ENCODE data around the gene ABCD2.
"Not testable (repeated sequence)": the region's sequence is repeated elsewhere in the genome, so short reads cannot be mapped to it uniquely, and the experiment has no call there.

ABCD2 gene

DNA sequence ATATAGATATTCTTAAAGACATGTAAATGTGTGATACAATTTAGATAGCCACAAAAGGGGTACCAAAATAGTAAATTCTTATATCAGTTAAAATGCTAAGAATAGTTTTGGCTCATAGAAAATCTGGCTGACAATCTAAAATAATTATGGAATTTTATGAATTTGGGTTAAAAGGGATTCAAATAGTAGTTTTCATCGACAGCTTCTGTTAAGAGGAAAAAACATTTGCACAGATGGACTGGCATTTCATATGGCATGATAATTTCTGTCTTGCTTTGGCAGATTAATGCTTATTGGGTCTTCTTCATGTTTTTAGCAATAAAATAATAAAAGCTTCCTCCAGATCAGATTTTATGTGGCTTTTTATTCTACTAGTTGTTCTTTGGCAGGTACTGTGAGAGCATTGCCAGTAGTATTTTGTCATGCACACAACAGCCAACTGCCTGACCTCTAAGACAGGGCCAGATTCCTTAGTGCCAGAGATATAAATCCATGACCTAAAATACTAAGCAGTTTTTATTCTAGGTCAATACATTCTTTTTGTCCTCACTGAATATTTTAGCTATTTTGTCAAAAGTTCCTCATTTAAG lies 9.1 kb downstream of the ABCD2 start:
- TF ChIP-seq ARNT (IDR thresholded peaks at IDR 0.05) = no peak
- TF ChIP-seq ELF4 (IDR thresholded peaks at IDR 0.05) = no peak
- TF ChIP-seq SUZ12 (IDR thresholded peaks at IDR 0.05) = no peak
- no peak for TF ChIP-seq L3MBTL2 (conservative IDR thresholded peaks at IDR 0.05)
- TF ChIP-seq FOXK2 (IDR thresholded peaks at IDR 0.05) = no peak
- no peak for TF ChIP-seq TARDBP (IDR thresholded peaks at IDR 0.05)
- TF ChIP-seq FOXA1 (IDR thresholded peaks at IDR 0.05) = no peak
- TF ChIP-seq LEF1 (IDR thresholded peaks at IDR 0.05; ENCODE audit: borderline replicate concordance) = no peak
- no peak for TF ChIP-seq NFRKB (IDR thresholded peaks at IDR 0.05)
- TF ChIP-seq BHLHE40 (IDR thresholded peaks at IDR 0.05; ENCODE audit: borderline replicate concordance) = no peak
- no peak for TF ChIP-seq FOXM1 (IDR thresholded peaks at IDR 0.05; ENCODE audit: borderline replicate concordance)
- no peak for TF ChIP-seq HDGF (IDR thresholded peaks at IDR 0.05; ENCODE audit: borderline replicate concordance)
- TF ChIP-seq CTBP1 (IDR thresholded peaks at IDR 0.05; ENCODE audit: borderline replicate concordance) = no peak
- no peak for TF ChIP-seq SP1 (IDR thresholded peaks at IDR 0.05)
- TF ChIP-seq PKNOX1 (IDR thresholded peaks at IDR 0.05) = no peak
- no peak for TF ChIP-seq ZNF384 (IDR thresholded peaks at IDR 0.05)
- POLR2A ChIA-PET = no interaction called here
- CTCF ChIA-PET = no interaction called here
- DNase-seq (ENCODE audit: extremely low spot score) = no peak

GRCh38 chr12:39606712-39607423 lies 12.7 kb downstream of the ABCD2 start:
- ChIA-PET POLR2A (no interaction called here), CTCF (no interaction called here)
- DNase-seq (ENCODE audit: extremely low spot score) = no peak
- TF ChIP-seq TARDBP (IDR thresholded peaks at IDR 0.05) (no peak), HDGF (IDR thresholded peaks at IDR 0.05; ENCODE audit: borderline replicate concordance) (no peak), ELF4 (IDR thresholded peaks at IDR 0.05) (no peak), BHLHE40 (IDR thresholded peaks at IDR 0.05; ENCODE audit: borderline replicate concordance) (no peak), SP1 (IDR thresholded peaks at IDR 0.05) (no peak), FOXM1 (IDR thresholded peaks at IDR 0.05; ENCODE audit: borderline replicate concordance) (no peak), ZNF384 (IDR thresholded peaks at IDR 0.05) (no peak), FOXA1 (IDR thresholded peaks at IDR 0.05) (no peak), FOXK2 (IDR thresholded peaks at IDR 0.05) (no peak), CTBP1 (IDR thresholded peaks at IDR 0.05; ENCODE audit: borderline replicate concordance) (no peak), NFRKB (IDR thresholded peaks at IDR 0.05) (no peak), PKNOX1 (IDR thresholded peaks at IDR 0.05) (no peak), ARNT (IDR thresholded peaks at IDR 0.05) (no peak)

- TF ChIP-seq FOXM1 (IDR thresholded peaks at IDR 0.05; ENCODE audit: borderline replicate concordance) (no peak), L3MBTL2 (conservative IDR thresholded peaks at IDR 0.05) (no peak), CTBP1 (IDR thresholded peaks at IDR 0.05; ENCODE audit: borderline replicate concordance) (no peak), ELF4 (IDR thresholded peaks at IDR 0.05) (no peak), LEF1 (IDR thresholded peaks at IDR 0.05; ENCODE audit: borderline replicate concordance) (no peak)
- ChIA-PET POLR2A (interaction anchor here (1.3 kb wide), 1 partner anchor 13 kb away, joined by 3 read pairs; the partner anchor contains the start of gene ABCD2), CTCF (interaction anchor here (1.1 kb wide), 1 partner anchor 13 kb away, joined by 4 read pairs; the partner anchor contains the start of gene ABCD2)
- DNase-seq (ENCODE audit: extremely low spot score) = no peak
These were observed 13.6 kb downstream of the ABCD2 start for GRCh38 chr12:39605996-39606395.

DNA sequence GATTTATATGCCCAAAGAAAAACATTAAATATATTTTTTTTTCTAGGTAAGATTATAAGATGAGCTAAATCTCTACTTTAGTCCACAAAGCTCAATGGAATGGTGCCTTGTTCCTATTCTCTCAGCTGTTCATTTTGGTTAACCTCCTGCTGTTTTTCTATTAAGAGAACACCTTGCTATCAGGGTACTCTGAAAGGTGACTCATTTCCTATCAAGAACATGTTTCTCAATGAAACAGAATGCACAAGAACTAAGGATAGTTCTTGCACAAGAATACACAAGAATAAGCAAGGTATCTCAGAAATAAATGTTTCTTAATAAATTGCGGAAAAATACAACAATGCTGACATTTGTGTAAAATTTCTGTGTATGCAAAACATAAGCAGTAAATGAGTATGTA lies 14.1 kb downstream of the ABCD2 start:
- ChIA-PET CTCF (interaction anchor here (1.1 kb wide), 1 partner anchor 14 kb away, joined by 4 read pairs; the partner anchor contains the start of gene ABCD2), POLR2A (interaction anchor here (1.3 kb wide), 1 partner anchor 14 kb away, joined by 3 read pairs; the partner anchor contains the start of gene ABCD2)
- TF ChIP-seq PKNOX1 (IDR thresholded peaks at IDR 0.05) (no peak), FOXK2 (IDR thresholded peaks at IDR 0.05) (no peak), ELF4 (IDR thresholded peaks at IDR 0.05) (no peak), BHLHE40 (IDR thresholded peaks at IDR 0.05; ENCODE audit: borderline replicate concordance) (no peak), CTBP1 (IDR thresholded peaks at IDR 0.05; ENCODE audit: borderline replicate concordance) (no peak), NFRKB (IDR thresholded peaks at IDR 0.05) (no peak), HDGF (IDR thresholded peaks at IDR 0.05; ENCODE audit: borderline replicate concordance) (no peak), TARDBP (IDR thresholded peaks at IDR 0.05) (no peak), ARNT (IDR thresholded peaks at IDR 0.05) (no peak), ZNF384 (IDR thresholded peaks at IDR 0.05) (no peak), L3MBTL2 (conservative IDR thresholded peaks at IDR 0.05) (no peak), SUZ12 (IDR thresholded peaks at IDR 0.05) (no peak), LEF1 (IDR thresholded peaks at IDR 0.05; ENCODE audit: borderline replicate concordance) (no peak)
- no peak for DNase-seq (ENCODE audit: extremely low spot score)

DNA sequence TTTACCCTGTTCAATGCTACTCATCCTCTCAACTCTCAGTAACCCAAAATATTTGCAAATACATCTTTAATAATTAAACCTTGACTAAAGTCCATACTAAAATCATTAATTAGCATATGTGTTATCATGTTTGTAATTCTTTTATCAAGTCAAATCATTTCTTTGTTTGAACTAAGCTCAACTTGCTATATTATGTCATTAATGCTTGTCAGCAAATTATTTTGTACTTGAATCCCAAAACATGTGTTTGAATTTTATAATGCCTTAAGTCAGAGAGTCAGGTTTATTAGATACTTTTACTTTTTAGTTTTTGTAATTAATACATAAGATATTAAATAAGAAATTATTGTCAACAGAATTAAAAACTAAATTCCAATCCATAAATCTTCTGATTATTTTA lies 16.5 kb downstream of the ABCD2 start:
- TF ChIP-seq ARNT (IDR thresholded peaks at IDR 0.05) = no peak
- CTCF ChIA-PET = no interaction called here
- POLR2A ChIA-PET = no interaction called here
- DNase-seq (ENCODE audit: extremely low spot score) = no peak

GRCh38 chr12:39601951-39602350 lies 17.7 kb downstream of the ABCD2 start:
- POLR2A ChIA-PET; CTCF ChIA-PET; DNase-seq (ENCODE audit: extremely low spot score): not testable (repeated sequence)

Measured in HEK293T (cell line).